ENCODE data around the gene ZNF337.

The ZNF337 gene

GRCh38 chr20:25699914-25700313 lies 3.3 kb upstream of the ZNF337 start:
- no peak for DNase-seq

GRCh38 chr20:25697132-25697446 lies 436 bp upstream of the ZNF337 start:
- TF ChIP-seq CTCF (IDR thresholded peaks at IDR 0.05), result no peak
- Mint-ChIP-seq H3K27me3 (ENCODE audit: low read depth, poor library complexity) (peaks cover 4% of the 10 kb centered on the region), H3K9me3 (peaks cover 30% of the 10 kb centered on the region)

More at GRCh38 chr20:25699914-25700313, 3.3 kb upstream of the ZNF337 start:
- H3K4me3 Mint-ChIP-seq, result no peak overlapping the region
- peaks cover 4% of the 10 kb centered on the region for H3K27me3 Mint-ChIP-seq (ENCODE audit: low read depth, poor library complexity)
- H3K36me3 Mint-ChIP-seq (ENCODE audit: low read depth), result peaks cover 14% of the 10 kb centered on the region
- no peak for TF ChIP-seq CTCF (IDR thresholded peaks at IDR 0.05)
- peaks cover 51% of the 10 kb centered on the region for H3K9me3 Mint-ChIP-seq
- H3K27ac Mint-ChIP-seq, result no peak overlapping the region
- peaks cover 22% of the 10 kb centered on the region for H3K4me1 Mint-ChIP-seq

GRCh38 chr20:25695532-25696370 lies 902 bp downstream of the ZNF337 start:
- TF ChIP-seq CTCF (IDR thresholded peaks at IDR 0.05), result no peak
- Mint-ChIP-seq H3K36me3 (ENCODE audit: low read depth) (peaks cover 39% of the 10 kb centered on the region), H3K27me3 (ENCODE audit: low read depth, poor library complexity) (peaks cover 4% of the 10 kb centered on the region), H3K4me1 (peaks cover 22% of the 10 kb centered on the region), H3K9me3 (peaks cover 17% of the 10 kb centered on the region), H3K27ac (peak overlapping the region; percentile 73), H3K4me3 (peak overlapping the region; percentile 92)
- no peak for DNase-seq

More at GRCh38 chr20:25697132-25697446, 436 bp upstream of the ZNF337 start:
- peaks cover 29% of the 10 kb centered on the region for H3K36me3 Mint-ChIP-seq (ENCODE audit: low read depth)
- H3K27ac Mint-ChIP-seq, result peak overlapping the region; percentile 92
- peak overlapping the region; percentile 92 for H3K4me3 Mint-ChIP-seq
- peaks cover 22% of the 10 kb centered on the region for H3K4me1 Mint-ChIP-seq
- no peak for DNase-seq

GRCh38 chr20:25692499-25692898 lies 4.2 kb downstream of the ZNF337 start:
- no peaks in the 10 kb centered on the region for H3K9me3 Mint-ChIP-seq
- peaks cover 46% of the 10 kb centered on the region for H3K36me3 Mint-ChIP-seq (ENCODE audit: low read depth)
- H3K4me1 Mint-ChIP-seq, result peaks cover 16% of the 10 kb centered on the region
- H3K4me3 Mint-ChIP-seq, result no peak overlapping the region
- no peaks in the 10 kb centered on the region for H3K27me3 Mint-ChIP-seq (ENCODE audit: low read depth, poor library complexity)
- no peak for DNase-seq
- TF ChIP-seq CTCF (IDR thresholded peaks at IDR 0.05), result no peak
- H3K27ac Mint-ChIP-seq, result no peak overlapping the region

- Mint-ChIP-seq H3K4me1 (peaks cover 8% of the 10 kb centered on the region), H3K27me3 (ENCODE audit: low read depth, poor library complexity) (no peaks in the 10 kb centered on the region), H3K36me3 (ENCODE audit: low read depth) (peaks cover 55% of the 10 kb centered on the region), H3K27ac (no peak overlapping the region), H3K4me3 (no peak overlapping the region), H3K9me3 (no peaks in the 10 kb centered on the region)
- no peak for DNase-seq
- no peak for TF ChIP-seq CTCF (IDR thresholded peaks at IDR 0.05)
These were observed 6.2 kb downstream of the ZNF337 start for GRCh38 chr20:25690427-25690826.

Measured in nephron progenitor cell (in vitro differentiated cells).